ENCODE measurements around the gene CNGB1. TPM values are rescaled to one million over a fixed set of nuclear protein-coding genes. Genes with fewer than 3 reads are reported as not detected.

CNGB1 gene
- total RNA-seq, 1 donor = not detected

GRCh38 chr16:57929250-57929649 lies 41.7 kb downstream of the CNGB1 start:
- H4K20me1 ChIP-seq (ENCODE audit: insufficient read depth, low read length) = no peaks in the 10 kb centered on the region
- no peaks in the 10 kb centered on the region for H3K79me2 ChIP-seq (ENCODE audit: insufficient read depth, low read length)

GRCh38 chr16:57926041-57926440 lies 44.9 kb downstream of the CNGB1 start:
- H3K9me3 ChIP-seq (ENCODE audit: low read depth, low read length) = no peaks in the 10 kb centered on the region
- no peak overlapping the region for H2AFZ ChIP-seq (ENCODE audit: low read length)
- no peaks in the 10 kb centered on the region for H3K79me2 ChIP-seq (ENCODE audit: insufficient read depth, low read length)
- H3K27me3 ChIP-seq (ENCODE audit: insufficient read depth, low read length) = peaks cover 7% of the 10 kb centered on the region
- no peaks in the 10 kb centered on the region for H4K20me1 ChIP-seq (ENCODE audit: insufficient read depth, low read length)
- no peaks in the 10 kb centered on the region for H3K36me3 ChIP-seq (ENCODE audit: insufficient read depth, low read length)
- H3K4me1 ChIP-seq (ENCODE audit: insufficient read depth, low read length) = no peaks in the 10 kb centered on the region
- TF ChIP-seq CTCF (IDR thresholded peaks at IDR 0.05; ENCODE audit: extremely low read depth, low read depth, low read length) = no peak
- no peak overlapping the region for H3K4me2 ChIP-seq (ENCODE audit: insufficient read depth, low read length)
- no peak for DNase-seq (ENCODE audit: insufficient read length, low spot score, missing footprints)
- no peak overlapping the region for H3K4me3 ChIP-seq (ENCODE audit: insufficient read depth, low read length)
- H3K27ac ChIP-seq (ENCODE audit: low read depth, low read length) = no peak overlapping the region

More at GRCh38 chr16:57929250-57929649, 41.7 kb downstream of the CNGB1 start:
- Histone ChIP-seq H3K4me3 (ENCODE audit: insufficient read depth, low read length) (no peak overlapping the region), H3K4me2 (ENCODE audit: insufficient read depth, low read length) (no peak overlapping the region), H3K9me3 (ENCODE audit: low read depth, low read length) (no peaks in the 10 kb centered on the region), H3K36me3 (ENCODE audit: insufficient read depth, low read length) (no peaks in the 10 kb centered on the region), H2AFZ (ENCODE audit: low read length) (no peak overlapping the region), H3K27me3 (ENCODE audit: insufficient read depth, low read length) (no peaks in the 10 kb centered on the region), H3K27ac (ENCODE audit: low read depth, low read length) (no peak overlapping the region), H3K4me1 (ENCODE audit: insufficient read depth, low read length) (peaks cover 7% of the 10 kb centered on the region)
- DNase-seq (ENCODE audit: insufficient read length, low spot score, missing footprints) = no peak
- TF ChIP-seq CTCF (IDR thresholded peaks at IDR 0.05; ENCODE audit: extremely low read depth, low read depth, low read length) = no peak

- Histone ChIP-seq H3K27ac (ENCODE audit: low read depth, low read length) (no peak overlapping the region), H3K79me2 (ENCODE audit: insufficient read depth, low read length) (no peaks in the 10 kb centered on the region), H3K27me3 (ENCODE audit: insufficient read depth, low read length) (peaks cover 7% of the 10 kb centered on the region), H2AFZ (ENCODE audit: low read length) (no peak overlapping the region), H3K36me3 (ENCODE audit: insufficient read depth, low read length) (no peaks in the 10 kb centered on the region), H3K4me2 (ENCODE audit: insufficient read depth, low read length) (no peak overlapping the region), H3K4me1 (ENCODE audit: insufficient read depth, low read length) (no peaks in the 10 kb centered on the region), H3K9me3 (ENCODE audit: low read depth, low read length) (no peaks in the 10 kb centered on the region), H3K4me3 (ENCODE audit: insufficient read depth, low read length) (no peak overlapping the region), H4K20me1 (ENCODE audit: insufficient read depth, low read length) (no peaks in the 10 kb centered on the region)
- TF ChIP-seq CTCF (IDR thresholded peaks at IDR 0.05; ENCODE audit: extremely low read depth, low read depth, low read length) = no peak
- no peak for DNase-seq (ENCODE audit: insufficient read length, low spot score, missing footprints)
These were observed 45.6 kb downstream of the CNGB1 start for GRCh38 chr16:57925310-57925709.

GRCh38 chr16:57924514-57924913 lies 46.4 kb downstream of the CNGB1 start:
- Histone ChIP-seq H3K79me2 (ENCODE audit: insufficient read depth, low read length) (no peaks in the 10 kb centered on the region), H3K4me1 (ENCODE audit: insufficient read depth, low read length) (no peaks in the 10 kb centered on the region), H4K20me1 (ENCODE audit: insufficient read depth, low read length) (no peaks in the 10 kb centered on the region), H3K4me3 (ENCODE audit: insufficient read depth, low read length) (no peak overlapping the region), H3K9me3 (ENCODE audit: low read depth, low read length) (no peaks in the 10 kb centered on the region), H3K27ac (ENCODE audit: low read depth, low read length) (no peak overlapping the region), H3K27me3 (ENCODE audit: insufficient read depth, low read length) (peaks cover 7% of the 10 kb centered on the region), H3K36me3 (ENCODE audit: insufficient read depth, low read length) (no peaks in the 10 kb centered on the region), H2AFZ (ENCODE audit: low read length) (no peak overlapping the region), H3K4me2 (ENCODE audit: insufficient read depth, low read length) (no peak overlapping the region)
- no peak for TF ChIP-seq CTCF (IDR thresholded peaks at IDR 0.05; ENCODE audit: extremely low read depth, low read depth, low read length)
- DNase-seq (ENCODE audit: insufficient read length, low spot score, missing footprints) = no peak
